HG03045 (cell line): ENCODE results near the gene BMP6.

Source experiments
- ATAC-seq: cut with Tn5 transposase; IDR thresholded peaks from one replicate; pipeline ENCODE4 v1.9.1; 2021; ENCODE audit warnings: mild to moderate bottlenecking, moderate library complexity; ENCODE audit not compliant: unreplicated experiment

Gene BMP6

GRCh38 chr6:7719364-7719850 is 6.5 kb upstream of the BMP6 start:
- no peak for ATAC-seq

DNA sequence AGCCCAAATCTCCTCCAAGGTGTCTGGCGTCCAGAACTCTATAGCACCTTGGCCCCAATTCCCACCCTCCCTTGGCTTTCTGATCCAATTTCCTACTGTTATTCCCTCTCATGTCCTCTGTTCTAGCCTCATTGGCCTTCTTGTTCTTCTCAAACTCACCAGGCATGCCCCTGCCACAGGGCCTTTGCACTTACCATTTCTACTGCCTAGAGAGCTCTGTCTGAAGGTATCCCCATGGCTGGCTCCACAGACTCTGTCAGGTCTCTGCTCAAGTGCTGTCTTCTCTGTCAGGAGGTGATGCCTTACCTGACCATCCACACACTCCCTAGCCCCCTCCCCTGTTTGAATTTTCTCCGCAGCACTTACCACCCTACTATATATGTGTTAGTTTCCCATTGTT is 5.6 kb upstream of the BMP6 start:
- ATAC-seq = no peak

GRCh38 chr6:7721649-7722048 is 4.2 kb upstream of the BMP6 start:
- ATAC-seq = no peak

GRCh38 chr6:7723041-7723447 is 2.9 kb upstream of the BMP6 start:
- ATAC-seq = no peak

DNA sequence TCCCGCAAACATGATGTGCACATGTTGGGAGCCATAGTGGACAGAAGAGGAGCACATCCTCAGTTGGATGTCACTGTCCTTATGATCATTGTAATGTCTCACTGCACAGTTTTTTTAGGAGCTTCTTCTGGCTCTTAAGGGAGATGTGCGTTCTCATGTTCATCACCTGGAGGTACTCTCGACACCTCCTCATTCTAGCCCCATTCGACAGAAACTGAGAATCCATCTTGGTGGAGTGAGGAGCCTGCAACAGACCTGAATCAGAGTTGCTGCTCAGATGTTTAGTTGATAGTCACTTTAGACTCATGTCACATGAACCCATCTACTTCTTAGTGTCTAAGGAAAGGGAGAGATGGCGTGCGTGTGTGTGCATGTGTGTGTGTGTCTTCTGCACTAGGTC is 2.3 kb upstream of the BMP6 start:
- ATAC-seq = no peak

DNA sequence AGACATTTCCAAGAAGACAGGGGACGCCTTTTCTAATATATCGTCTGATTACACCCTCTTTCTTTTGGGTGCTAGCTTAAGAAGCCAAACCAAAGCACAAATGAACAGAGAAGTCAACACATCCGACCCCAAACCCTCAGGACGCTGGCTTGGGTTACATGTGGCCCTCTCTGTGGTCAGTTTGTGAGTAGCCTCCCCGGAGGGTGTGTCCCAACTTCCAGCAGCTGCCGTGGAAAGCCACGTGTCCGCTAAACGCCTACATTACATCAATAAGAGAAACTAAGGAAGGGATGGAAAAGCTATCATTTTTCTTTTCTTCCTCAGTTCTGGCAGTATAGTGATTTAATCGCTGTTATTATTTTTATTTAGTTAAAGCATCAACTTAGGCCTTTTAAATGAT is 487 bp upstream of the BMP6 start:
- no peak for ATAC-seq

GRCh38 chr6:7726416-7727085 is 652 bp downstream of the BMP6 start:
- peak; percentile 26 for ATAC-seq

- peak; percentile 7 for ATAC-seq
Measured at GRCh38 chr6:7727086-7727945, 1.4 kb downstream of the BMP6 start.

DNA sequence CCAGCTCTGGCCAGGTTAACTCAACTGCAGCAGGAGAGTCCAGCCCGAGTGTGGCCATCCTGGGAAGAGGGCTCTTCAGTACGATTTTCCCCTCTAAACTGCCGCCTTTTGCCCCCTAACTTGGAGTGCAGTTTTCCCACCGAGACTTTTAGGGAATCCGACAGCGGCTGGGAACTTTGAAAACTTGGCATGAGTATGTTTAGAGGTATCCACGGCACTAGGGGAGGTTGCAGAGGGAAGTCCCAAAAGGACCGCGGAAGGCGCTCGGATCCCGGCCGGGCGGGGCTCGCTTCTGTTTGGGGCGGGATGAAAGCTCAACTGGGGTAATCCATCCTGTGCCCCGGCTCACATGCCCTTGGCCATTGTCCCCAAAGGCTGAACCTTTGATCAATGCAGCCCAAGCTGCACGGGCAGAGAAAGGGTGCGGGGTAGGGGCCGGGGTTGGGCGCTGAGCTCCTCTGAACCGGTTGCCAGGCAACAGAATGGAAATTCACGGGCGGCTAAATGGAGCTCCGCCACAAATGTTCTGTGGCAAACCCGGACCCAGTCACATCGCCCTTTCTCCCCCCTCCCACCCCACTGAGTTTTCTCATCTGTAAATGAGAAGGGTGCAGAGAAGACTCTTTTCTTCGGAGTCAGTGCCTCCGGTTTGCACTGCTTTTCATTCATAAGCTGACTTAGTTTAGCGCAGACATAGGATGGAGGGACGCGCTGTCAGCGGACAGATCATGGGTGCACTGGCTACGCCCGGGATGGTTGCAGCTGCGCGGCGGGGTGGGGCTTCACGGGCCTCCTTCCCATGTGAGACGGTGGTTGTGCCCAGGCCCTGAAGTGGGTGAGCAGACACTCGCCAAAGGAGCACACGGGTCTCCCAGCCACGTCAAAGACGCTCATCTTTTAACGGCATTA is 2.3 kb downstream of the BMP6 start:
- ATAC-seq = no peak

- no peak for ATAC-seq
Measured at GRCh38 chr6:7728855-7729590, 3.1 kb downstream of the BMP6 start.

DNA sequence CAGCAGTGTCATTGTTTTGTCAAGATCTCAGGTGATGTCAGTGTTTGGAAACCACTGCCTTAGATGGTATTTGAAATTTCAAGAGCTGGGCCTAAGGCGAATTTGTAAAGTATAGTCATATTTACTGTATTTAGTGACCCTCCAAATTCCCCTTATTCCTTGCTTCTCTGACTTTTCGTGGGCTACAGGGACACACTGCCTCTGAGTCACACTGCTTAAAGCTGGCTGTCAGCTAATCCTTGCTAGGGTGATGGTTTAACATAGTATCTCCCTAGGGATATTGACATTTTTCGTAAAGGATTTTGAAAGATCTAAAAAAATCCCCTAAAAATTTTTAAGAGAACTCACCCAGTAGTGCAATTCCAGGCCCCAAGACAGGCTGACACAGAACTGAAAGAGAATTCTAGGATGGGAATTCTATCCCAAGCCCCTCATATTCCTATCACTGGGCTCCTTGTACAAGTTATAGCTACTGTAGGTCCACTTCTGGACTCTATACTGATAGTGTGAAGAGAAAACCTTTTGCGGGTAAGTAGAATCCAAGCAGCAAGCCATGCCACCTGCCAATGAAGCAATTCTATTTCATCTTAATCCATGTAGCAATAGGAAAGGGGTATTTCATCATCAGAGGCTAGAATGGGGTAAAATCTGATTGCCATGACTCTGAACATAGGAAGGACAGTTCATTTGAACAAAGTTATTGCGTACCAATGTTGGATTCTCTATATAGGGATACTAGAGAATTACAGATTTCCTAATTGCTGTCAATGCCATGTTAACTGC is 4.3 kb downstream of the BMP6 start:
- ATAC-seq = no peak

GRCh38 chr6:7730784-7731227 is 4.9 kb downstream of the BMP6 start:
- no peak for ATAC-seq

DNA sequence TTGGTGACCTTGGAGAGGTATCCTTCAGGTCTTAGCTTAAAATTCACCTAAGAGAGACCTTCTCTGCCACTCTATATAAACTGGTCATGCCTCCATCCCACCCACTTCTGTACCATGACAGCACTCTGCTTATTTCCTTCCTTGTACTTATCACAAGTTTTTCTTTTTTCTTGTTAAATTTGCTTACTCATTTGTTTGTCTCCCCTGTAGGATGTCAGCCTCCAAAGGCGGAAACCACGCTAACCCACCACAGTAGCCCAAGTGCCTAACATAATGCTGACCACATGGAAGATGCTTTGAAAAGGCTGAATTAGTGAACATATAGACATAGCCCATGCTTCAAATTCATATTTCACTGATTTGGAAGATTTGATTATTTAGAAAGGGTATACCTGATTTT is 5.4 kb downstream of the BMP6 start:
- no peak for ATAC-seq

DNA sequence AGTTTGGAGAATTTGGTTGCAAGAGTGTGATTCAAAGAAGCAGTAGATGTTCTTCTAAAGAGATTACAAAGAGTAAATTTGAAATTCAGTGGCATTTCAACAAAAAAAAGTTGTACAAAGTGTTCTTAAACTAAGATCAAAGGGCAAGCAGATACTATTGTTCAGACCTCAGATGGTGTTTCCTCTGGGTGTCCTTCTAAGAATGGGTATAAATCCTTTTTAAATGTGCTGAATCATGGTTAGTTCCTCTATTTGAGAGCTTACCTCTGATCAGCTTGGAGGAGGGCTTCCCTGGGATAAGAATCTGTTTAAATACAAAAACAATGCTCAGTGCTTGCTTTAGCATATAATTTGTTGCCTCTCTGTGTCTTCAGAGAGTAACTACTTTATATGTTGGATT is 6.3 kb downstream of the BMP6 start:
- no peak for ATAC-seq

DNA sequence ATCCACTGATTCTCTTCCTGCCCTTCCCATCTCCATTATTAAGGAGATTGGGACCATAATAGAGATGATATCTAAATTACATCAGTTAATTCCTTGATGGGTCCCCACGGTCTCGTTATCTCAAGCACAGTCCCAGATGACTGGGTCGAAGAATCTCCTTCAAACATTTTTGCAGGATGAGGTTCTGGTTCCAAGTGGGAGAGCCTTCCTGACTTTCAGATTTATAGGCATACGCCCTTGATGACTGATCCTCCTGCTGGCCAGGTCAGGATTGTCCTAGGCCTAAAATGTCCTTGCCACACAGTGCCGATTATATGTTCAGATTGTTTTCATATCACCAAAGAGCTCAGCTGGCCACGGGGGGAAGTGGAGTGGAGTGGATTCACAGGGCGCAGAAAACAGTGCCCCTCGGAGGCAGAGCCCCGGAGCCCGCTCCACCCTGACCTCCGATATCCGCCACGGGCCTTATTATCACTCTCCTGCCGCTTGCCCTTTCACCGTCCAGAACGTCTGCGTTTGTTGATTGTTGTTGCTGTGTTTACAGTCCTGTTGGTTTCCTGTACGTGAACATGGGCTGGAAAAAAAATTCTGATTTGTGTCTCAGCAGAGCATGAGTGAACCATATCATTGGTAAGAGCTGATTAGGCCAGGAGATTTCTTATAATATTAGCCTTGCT is 8.9 kb downstream of the BMP6 start:
- no peak for ATAC-seq

DNA sequence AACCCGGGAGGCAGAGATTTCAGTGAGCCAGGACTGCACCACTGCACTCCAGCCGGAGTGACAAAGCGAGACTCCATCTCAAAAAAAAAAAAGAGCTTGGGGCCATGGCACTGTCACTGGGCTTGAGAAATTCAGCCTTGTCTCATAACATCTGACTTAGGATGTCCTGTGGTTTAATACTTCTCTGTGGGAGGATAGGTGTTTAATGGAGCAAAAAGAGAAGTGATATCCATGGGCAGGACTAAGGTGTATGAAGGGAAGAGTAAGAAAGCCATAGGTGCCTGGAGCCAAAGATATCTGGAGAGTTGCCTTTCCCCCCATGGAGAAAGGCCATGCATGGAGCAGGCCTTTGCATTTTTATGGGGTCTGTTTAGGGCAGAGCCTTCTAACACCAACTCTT is 11.2 kb downstream of the BMP6 start:
- ATAC-seq = no peak

DNA sequence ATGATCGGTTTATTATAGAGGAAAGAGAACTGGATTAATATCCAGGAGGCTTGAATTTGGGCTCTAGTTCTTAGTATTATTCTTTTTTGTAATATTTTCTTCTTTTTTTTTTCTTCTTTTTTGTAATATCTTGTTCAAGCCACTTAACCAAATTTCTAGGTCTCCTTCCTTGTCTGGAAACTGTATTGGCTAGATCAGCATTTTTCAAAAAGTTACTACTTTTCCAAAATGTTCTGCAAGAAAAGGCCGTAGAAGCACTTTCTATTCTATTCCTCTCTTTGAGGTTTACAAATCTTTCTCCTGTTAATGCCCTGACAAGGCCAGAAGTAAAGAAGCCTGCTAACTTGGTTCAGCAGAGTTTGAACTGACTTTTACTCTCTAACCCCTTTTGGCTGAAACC is 12.0 kb downstream of the BMP6 start:
- no peak for ATAC-seq

GRCh38 chr6:7742223-7742785 is 16.4 kb downstream of the BMP6 start:
- ATAC-seq = no peak

GRCh38 chr6:7745942-7746341 is 20.0 kb downstream of the BMP6 start:
- no peak for ATAC-seq
